Occipital lobe (tissue), 2 donors: ENCODE measurements around the gene TRAPPC14. TPM values are rescaled to one million over a fixed set of nuclear protein-coding genes. Genes with fewer than 3 reads are reported as not detected.

Experiments used
- DNase-seq: peaks from one replicate; lab custom pipeline; 2025; lab: John Stamatoyannopoulos, UW
- total RNA-seq: library from RNA; depleted of rRNA; stranded (reverse); fragments of >200 nt; gene quantifications from one replicate; pipeline ENCODE4 v1.2.3, GENCODE V29; 2014

TRAPPC14 gene
- total RNA-seq, 1 donor from 2014 or later: 8.0 TPM

- DNase-seq: no peak
Observed at GRCh38 chr7:100173806-100174495, 15.4 kb upstream of the TRAPPC14 start.

- no peak for DNase-seq
Observed at GRCh38 chr7:100171840-100172239, 13.3 kb upstream of the TRAPPC14 start.

GRCh38 chr7:100171087-100171681 lies 12.7 kb upstream of the TRAPPC14 start:
- DNase-seq: no peak

GRCh38 chr7:100170101-100170897 lies 11.8 kb upstream of the TRAPPC14 start:
- DNase-seq: no peak

- no peak for DNase-seq
Observed at GRCh38 chr7:100169147-100169850, 10.8 kb upstream of the TRAPPC14 start.

GRCh38 chr7:100167912-100168323 lies 9.4 kb upstream of the TRAPPC14 start:
- no peak for DNase-seq

- no peak for DNase-seq
Observed at GRCh38 chr7:100166970-100167911, 8.7 kb upstream of the TRAPPC14 start.

- DNase-seq: no peak
Observed at GRCh38 chr7:100166317-100166940, 7.9 kb upstream of the TRAPPC14 start.

- DNase-seq: no peak
Observed at GRCh38 chr7:100163871-100164270, 5.3 kb upstream of the TRAPPC14 start.

GRCh38 chr7:100163006-100163531 lies 4.5 kb upstream of the TRAPPC14 start:
- no peak for DNase-seq

- DNase-seq: no peak
Observed at GRCh38 chr7:100160067-100160466, 1.5 kb upstream of the TRAPPC14 start.

- DNase-seq: no peak
Observed at GRCh38 chr7:100159099-100159623, 638 bp upstream of the TRAPPC14 start.

GRCh38 chr7:100157334-100158228 lies 942 bp downstream of the TRAPPC14 start:
- no peak for DNase-seq

- DNase-seq: no peak
Observed at GRCh38 chr7:100157069-100157333, 1.5 kb downstream of the TRAPPC14 start.

- DNase-seq: no peak
Observed at GRCh38 chr7:100156331-100157068, 2.0 kb downstream of the TRAPPC14 start.

GRCh38 chr7:100155553-100156317 lies 2.8 kb downstream of the TRAPPC14 start:
- DNase-seq: no peak
